RWPE2 (cell line): ENCODE measurements around the gene SPTBN2.

Experiments used
- ATAC-seq: fragments of 200-7000 bp; cut with Tn5 transposase; 3 replicates; pipeline ENCODE4 v1.9.1; 2021; ENCODE audit warnings: low read depth
- DNase-seq: peaks from one replicate; pipeline ENCODE4 v3.0.0-alpha.2; 2020; ENCODE audit warnings: low spot score
- H3K27ac ChIP-seq: fragments of 450-650 bp; 2 replicates; pipeline ENCODE4 v1.5.1; 2017; ENCODE audit warnings: mild to moderate bottlenecking; ENCODE audit not compliant: poor library complexity, severe bottlenecking
- H3K27me3 ChIP-seq: fragments of 250-450 bp; sonication (Bioruptor Pico); 2 replicates; pipeline ENCODE4 v1.5.1; 2021; ENCODE audit warnings: mild to moderate bottlenecking, moderate library complexity; ENCODE audit not compliant: insufficient read depth, poor library complexity, severe bottlenecking
- H3K36me3 ChIP-seq: fragments of 250-450 bp; sonication (Bioruptor Pico); 2 replicates; pipeline ENCODE4 v1.5.1; 2020; ENCODE audit warnings: low read depth, mild to moderate bottlenecking, moderate library complexity
- H3K4me1 ChIP-seq: fragments of 250-450 bp; sonication (Bioruptor Pico); 2 replicates; pipeline ENCODE4 v1.5.1; 2021; ENCODE audit warnings: mild to moderate bottlenecking, moderate library complexity; ENCODE audit not compliant: insufficient read depth, poor library complexity, severe bottlenecking
- H3K4me3 ChIP-seq: fragments of 250-450 bp; sonication (Bioruptor Pico); 2 replicates; pipeline ENCODE4 v1.5.1; 2021; ENCODE audit warnings: mild to moderate bottlenecking, moderate library complexity; ENCODE audit not compliant: severe bottlenecking
- H3K9me3 ChIP-seq: fragments of 250-450 bp; sonication (Bioruptor Pico); 2 replicates; pipeline ENCODE4 v1.5.1; 2021; ENCODE audit warnings: mild to moderate bottlenecking, moderate library complexity; ENCODE audit not compliant: severe bottlenecking
- CTCF ChIP-seq: fragments of 450-650 bp; IDR thresholded peaks from one replicate; pipeline ENCODE4 v1.5.1; 2017; ENCODE audit warnings: mild to moderate bottlenecking, moderate library complexity; ENCODE audit not compliant: poor library complexity, severe bottlenecking

SPTBN2 gene

DNA sequence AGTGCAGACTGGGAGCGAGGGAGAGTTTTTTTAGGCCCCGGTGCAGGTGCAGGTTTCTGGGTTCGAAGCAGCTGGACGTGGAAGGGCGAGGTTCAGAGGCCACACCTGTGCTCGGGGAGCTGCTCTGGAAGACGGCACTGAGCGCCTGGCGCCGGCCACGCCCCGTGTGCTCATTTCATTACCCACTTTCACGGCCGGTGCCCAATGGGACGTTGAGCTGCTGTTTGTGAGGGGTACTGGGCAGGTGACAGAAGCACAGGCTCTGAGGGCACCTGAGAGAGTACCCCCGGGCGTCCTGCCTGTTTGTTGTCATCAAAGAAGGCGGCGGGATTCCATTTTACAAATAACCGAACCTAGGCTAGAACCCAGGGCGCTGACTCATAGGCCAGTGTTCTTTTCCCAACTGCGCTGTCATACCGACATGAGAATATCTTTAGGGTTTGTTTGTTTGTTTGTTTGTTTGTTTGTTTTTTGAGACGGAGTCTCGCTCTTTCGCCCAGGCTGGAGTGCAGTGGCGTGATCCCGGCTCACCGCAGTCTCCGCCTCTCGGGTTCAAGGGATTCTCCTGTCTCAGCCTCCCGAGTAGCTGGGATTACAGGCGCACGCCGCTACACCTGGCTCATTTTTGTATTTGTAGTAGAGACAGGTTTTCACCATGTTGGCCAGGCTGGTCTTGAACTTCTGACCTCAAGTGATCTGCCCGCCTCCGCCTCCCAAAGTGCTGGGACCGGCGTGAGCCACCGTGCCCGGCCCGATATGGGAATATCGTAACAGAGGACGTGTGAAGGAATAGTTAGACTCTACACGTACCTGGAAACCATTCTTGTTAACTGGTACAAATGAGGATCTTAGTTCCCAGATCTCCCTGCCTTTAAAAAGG, 16.6 kb upstream of the SPTBN2 start:
- Histone ChIP-seq H3K4me1 (peaks cover 23% of the 10 kb centered on the region), H3K27ac (peak overlapping the region; percentile 91), H3K36me3 (peaks cover 14% of the 10 kb centered on the region), H3K9me3 (no peaks in the 10 kb centered on the region), H3K4me3 (peak overlapping the region; percentile 51), H3K27me3 (no peaks in the 10 kb centered on the region)
- peak; percentile 44 for ATAC-seq
- TF ChIP-seq CTCF: no peak
- DNase-seq: peak; percentile 66

GRCh38 chr11:66744485-66745355, 15.7 kb upstream of the SPTBN2 start:
- Histone ChIP-seq H3K27ac (peak overlapping the region; percentile 91), H3K4me1 (peaks cover 29% of the 10 kb centered on the region), H3K4me3 (peak overlapping the region; percentile 51), H3K9me3 (no peaks in the 10 kb centered on the region), H3K36me3 (peaks cover 9% of the 10 kb centered on the region), H3K27me3 (no peaks in the 10 kb centered on the region)
- peak; percentile 57 for ATAC-seq
- DNase-seq: peak; percentile 83
- no peak for TF ChIP-seq CTCF

DNA sequence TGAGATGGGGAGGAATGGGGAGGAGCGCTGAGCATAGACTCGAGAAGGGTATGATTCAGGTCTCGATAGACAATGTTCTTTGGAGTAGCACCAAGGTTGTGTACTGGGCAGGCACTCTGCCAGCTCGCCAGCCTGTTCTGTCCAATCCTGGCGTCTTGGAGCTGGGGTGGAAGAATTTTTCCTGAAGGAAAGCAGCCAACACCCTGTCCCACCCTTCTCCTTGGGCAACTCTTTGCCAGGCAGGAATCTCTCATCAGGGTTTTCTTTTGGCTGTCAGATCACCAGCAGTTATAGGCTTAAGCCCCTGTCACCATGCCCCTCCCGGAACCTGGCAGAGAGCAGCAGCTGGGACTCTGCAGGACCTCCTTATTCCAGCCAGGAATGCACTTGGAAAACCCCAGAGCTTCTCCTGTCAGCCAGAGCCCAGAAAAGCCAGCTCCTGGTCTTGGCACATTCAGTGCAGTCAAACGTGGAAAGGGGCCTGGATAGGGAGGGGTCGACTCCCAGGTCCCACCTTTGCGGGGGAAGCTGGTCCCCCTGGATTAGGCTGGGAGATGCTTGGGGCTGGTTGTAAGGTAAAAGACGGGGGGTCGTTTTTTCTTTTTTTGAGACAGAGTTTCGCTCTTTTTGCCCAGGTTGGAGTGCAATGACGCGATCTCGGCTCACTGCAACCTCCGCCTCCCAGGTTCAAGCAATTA, 14.4 kb upstream of the SPTBN2 start:
- H3K4me3 ChIP-seq: peak overlapping the region; percentile 51
- ATAC-seq: peak; percentile 84

GRCh38 chr11:66741153-66741552, 12.1 kb upstream of the SPTBN2 start:
- Histone ChIP-seq H3K4me3 (no peak overlapping the region), H3K4me1 (peaks cover 16% of the 10 kb centered on the region), H3K9me3 (no peaks in the 10 kb centered on the region), H3K27ac (no peak overlapping the region), H3K27me3 (no peaks in the 10 kb centered on the region), H3K36me3 (no peaks in the 10 kb centered on the region)
- ATAC-seq: no peak
- DNase-seq: no peak
- TF ChIP-seq CTCF: no peak

More for the DNA sequence above, 14.4 kb upstream of the SPTBN2 start:
- Histone ChIP-seq H3K4me1 (peaks cover 26% of the 10 kb centered on the region), H3K9me3 (no peaks in the 10 kb centered on the region), H3K27me3 (no peaks in the 10 kb centered on the region), H3K36me3 (peaks cover 6% of the 10 kb centered on the region; the same call in 1 of the 2 replicates), H3K27ac (peak overlapping the region; percentile 91)
- TF ChIP-seq CTCF: no peak
- peak; percentile 96 for DNase-seq
